NCI-H2196 (cell line): Measurements from ENCODE around the gene PLCXD3.

Experiments
- DNase-seq: peaks from one replicate; lab custom pipeline; 2025; ENCODE audit not compliant: unreplicated experiment; lab: John Stamatoyannopoulos, UW

PLCXD3 gene

DNA sequence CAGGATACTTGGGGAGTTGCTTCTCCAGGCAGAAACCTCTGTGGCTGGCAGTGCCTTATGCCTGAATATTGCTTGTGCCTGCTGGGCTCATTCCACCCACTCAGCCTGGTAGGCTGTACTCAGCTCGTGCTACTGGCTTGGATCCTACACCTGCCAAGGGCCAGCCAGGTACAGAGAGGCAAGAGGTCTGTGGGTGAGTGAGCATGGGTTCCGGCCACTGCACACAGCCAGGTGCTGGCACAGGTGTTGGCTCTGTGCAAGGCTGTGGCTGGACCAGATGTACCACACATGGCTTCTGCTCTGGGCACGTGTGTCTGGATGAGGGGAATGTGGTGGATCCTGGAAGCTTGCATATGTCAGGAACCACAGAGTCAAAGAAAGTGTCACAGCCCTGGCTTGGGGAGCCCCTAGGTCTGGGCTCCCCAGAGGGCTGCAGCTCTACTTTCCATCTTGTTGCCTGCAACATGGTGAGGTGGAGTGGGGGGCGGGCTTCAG is 220.4 kb downstream of the PLCXD3 start:
- DNase-seq, result no peak

GRCh38 chr5:41286696-41287095 is 223.7 kb downstream of the PLCXD3 start:
- DNase-seq, result no peak

DNA sequence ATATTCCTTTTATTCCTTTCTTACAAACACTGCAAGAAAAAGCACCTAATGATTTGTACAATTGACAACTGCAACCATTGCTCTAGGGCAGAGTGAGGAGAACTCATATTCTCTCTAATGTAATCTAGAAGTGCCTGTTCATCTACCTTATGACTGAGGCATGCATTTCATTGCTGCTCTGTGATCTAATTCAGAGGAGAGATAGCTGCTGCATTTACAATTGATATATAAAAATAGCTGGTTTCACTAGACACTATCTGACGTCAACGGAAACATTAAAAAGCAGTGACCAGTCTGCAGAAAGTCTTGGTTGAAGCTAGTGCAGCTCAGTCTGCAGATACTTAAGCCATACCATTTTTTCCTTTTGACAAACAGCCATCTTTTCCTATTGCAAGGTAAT is 224.2 kb downstream of the PLCXD3 start:
- DNase-seq, result no peak

- DNase-seq, result no peak
Observed at GRCh38 chr5:41284938-41285337, 225.5 kb downstream of the PLCXD3 start.

- no peak for DNase-seq
Observed at GRCh38 chr5:41281215-41281810, 229.1 kb downstream of the PLCXD3 start.

DNA sequence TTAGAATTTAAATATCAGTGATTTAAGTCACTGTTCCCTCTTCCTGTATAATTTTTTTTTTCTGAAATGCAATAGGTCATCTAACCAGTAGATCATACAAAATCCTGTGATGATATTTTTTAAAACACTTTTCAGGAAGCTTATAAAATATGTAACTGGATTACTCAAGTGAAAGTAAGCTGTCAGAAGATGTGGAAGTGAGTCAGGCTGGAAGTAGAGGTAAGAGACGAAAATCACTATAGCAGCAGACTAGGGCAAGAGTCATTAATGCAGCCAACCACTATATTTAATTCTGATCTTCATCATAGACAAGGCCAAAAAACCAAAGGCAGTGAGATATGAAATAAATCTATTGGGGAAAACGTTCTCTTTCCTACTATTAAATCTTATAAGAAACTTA is 231.4 kb downstream of the PLCXD3 start:
- DNase-seq, result no peak

- DNase-seq, result no peak
Observed at GRCh38 chr5:41277476-41278245, 232.7 kb downstream of the PLCXD3 start.

GRCh38 chr5:41275813-41276512 is 234.4 kb downstream of the PLCXD3 start:
- DNase-seq, result no peak

DNA sequence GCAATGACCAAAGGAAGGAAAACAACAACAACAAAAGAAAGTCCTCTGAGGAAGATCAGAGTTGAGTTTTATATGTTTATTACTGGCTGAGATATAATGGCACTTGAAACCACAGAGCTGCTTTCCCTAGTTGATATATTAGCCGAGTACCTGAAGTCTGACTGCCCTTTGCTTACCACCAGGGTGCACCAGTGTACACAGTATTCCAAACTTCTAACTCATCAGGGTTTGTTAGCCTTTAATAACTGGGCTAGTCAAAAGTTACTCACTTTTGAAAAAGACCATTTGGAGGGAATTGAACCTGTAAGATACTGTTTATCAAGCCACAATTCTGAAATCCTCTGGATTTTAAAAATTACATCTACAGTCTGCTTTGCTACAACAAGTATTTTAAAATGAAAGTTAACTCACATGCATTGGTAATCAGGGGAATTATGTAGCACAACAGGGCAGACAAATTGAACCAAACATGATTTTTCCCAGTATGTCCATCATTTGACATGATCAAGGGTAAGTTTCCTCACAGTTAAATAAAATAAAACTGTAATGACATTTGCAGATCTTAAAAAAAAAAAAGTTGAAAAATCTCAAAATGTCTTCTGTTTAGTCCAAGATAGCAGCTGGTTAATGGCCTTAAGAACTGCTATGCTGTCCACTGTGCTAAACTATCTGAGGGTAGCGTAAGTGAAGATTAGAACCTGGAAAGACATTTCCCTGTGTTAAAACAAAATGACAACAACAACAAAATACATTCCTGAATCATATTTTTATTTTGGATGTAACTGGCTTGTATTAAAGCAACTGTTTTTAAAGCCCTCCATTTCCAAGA is 239.8 kb downstream of the PLCXD3 start:
- peak; percentile 34 for DNase-seq

GRCh38 chr5:41268894-41269293 is 241.5 kb downstream of the PLCXD3 start:
- no peak for DNase-seq

GRCh38 chr5:41266377-41266776 is 244.0 kb downstream of the PLCXD3 start:
- DNase-seq, result no peak

DNA sequence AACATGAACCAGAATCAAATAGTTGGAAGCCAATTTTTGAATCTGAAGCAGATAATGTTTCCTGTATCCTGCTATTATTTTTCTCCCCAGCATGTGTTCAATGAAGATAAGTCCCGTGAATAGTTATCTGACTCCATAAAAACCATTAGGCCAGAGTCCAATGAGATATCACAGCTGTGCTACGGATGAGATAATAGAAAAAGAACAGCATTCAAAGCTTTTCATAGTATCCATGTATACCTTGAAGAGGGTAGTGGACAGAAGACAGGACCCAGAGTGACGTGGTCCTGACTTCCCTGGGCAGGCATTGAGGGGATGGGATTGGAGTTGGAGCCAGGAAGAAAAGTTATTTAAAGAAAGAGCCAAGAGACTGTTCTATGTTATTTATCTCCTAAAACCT is 246.4 kb downstream of the PLCXD3 start:
- no peak for DNase-seq

DNA sequence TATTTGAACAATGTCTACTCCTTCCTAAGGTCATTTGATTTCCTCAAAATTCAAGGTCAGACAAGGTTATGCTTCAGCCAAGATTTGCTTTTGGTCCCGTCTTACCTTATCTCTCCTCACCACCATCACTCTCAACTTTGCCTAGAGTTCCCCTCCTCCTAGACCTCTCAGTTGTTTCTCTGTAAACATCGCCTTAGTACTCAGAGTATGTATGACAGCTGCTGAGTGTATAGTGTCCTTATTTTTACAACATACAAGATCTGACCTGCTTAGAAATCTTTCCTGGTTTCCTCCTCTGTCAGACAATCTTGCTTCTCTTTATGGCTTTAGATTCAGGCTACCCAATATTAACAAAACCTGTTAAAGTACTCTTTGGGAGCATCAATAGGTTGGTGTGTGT is 247.1 kb downstream of the PLCXD3 start:
- no peak for DNase-seq
